ENCODE results near the gene LRRC2. TPM values are rescaled to one million over a fixed set of nuclear protein-coding genes. Genes with fewer than 3 reads are reported as not detected.

Gene LRRC2
- total RNA-seq, 1 experiment from 2014 or later, result 0.26 TPM

DNA sequence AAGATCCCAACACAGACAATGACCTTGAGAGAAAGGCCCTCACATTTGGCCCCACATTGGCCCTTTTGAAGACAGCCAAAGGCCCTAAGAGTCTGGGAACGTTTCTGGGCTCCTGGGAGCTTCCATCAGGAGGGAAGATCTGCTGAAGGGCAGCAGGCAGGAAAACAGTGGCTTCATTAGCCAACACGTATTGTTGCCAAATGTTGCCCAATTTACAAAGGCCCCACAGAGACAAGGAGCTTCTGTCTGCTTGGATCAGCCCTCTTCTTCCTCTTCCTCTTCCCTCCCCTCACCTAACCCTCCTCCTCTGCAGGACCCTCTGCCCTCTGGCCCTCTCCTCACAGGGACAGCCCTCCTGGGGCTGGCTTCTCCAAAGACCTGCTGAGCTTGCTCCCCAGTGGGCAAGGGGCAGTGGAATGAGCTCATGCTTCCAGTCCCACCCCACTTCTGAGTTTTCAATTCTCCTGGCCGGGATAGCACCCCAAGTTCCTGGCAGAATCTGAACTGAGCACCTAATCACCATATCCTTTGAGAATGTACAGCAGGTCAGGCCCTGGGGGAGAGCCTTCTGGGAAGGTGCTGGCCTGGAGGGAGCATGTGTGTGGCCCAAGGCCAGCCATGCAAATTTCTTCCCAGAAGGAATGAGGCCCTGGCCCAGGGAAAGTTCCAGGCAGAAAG lies 96.3 kb downstream of the LRRC2 start:
- Histone ChIP-seq H4K20me1 (ENCODE audit: low read length) (no peaks in the 10 kb centered on the region), H3K9ac (ENCODE audit: low read length) (no peak overlapping the region), H3K4me3 (ENCODE audit: low read length) (no peak overlapping the region), H3K9me2 (replicated peaks; ENCODE audit: low read length) (no peaks in the 10 kb centered on the region), H3K9me3 (ENCODE audit: low read length) (no peaks in the 10 kb centered on the region), H3K4me2 (ENCODE audit: low read length) (no peak overlapping the region), H3K4me1 (ENCODE audit: insufficient read depth, low read length) (no peaks in the 10 kb centered on the region), H3K27me3 (ENCODE audit: low read length) (peaks cover 2% of the 10 kb centered on the region; the same call in 1 of the 2 replicates), H3K36me3 (ENCODE audit: low read depth, low read length) (no peaks in the 10 kb centered on the region), H3K27ac (ENCODE audit: low read length) (no peak overlapping the region), H3K79me2 (ENCODE audit: low read length) (no peaks in the 10 kb centered on the region), H2AFZ (ENCODE audit: low read length) (no peak overlapping the region), H3F3A (ENCODE audit: low read length, unreplicated experiment) (no peaks in the 10 kb centered on the region)
- DNase-seq (no peak), ATAC-seq (no peak)
- ChIA-PET POLR2A (ENCODE audit: unreplicated experiment) (no interaction called here), CTCF (no interaction called here)
- no TSS peak for BruUV-seq (replicated peaks)
- intact Hi-C loops (cut with micrococcal nuclease), result no loop called here
- no peak for TF ChIP-seq CTCF (conservative IDR thresholded peaks at IDR 0.05; ENCODE audit: low read depth, low read length)
- TF ChIP-seq EZH2 (IDR thresholded peaks at IDR 0.05; ENCODE audit: low read length, unreplicated experiment), result no peak
- no peak for TF ChIP-seq EZH2phosphoT487 (IDR thresholded peaks at IDR 0.05; ENCODE audit: borderline replicate concordance, low read length)

DNA sequence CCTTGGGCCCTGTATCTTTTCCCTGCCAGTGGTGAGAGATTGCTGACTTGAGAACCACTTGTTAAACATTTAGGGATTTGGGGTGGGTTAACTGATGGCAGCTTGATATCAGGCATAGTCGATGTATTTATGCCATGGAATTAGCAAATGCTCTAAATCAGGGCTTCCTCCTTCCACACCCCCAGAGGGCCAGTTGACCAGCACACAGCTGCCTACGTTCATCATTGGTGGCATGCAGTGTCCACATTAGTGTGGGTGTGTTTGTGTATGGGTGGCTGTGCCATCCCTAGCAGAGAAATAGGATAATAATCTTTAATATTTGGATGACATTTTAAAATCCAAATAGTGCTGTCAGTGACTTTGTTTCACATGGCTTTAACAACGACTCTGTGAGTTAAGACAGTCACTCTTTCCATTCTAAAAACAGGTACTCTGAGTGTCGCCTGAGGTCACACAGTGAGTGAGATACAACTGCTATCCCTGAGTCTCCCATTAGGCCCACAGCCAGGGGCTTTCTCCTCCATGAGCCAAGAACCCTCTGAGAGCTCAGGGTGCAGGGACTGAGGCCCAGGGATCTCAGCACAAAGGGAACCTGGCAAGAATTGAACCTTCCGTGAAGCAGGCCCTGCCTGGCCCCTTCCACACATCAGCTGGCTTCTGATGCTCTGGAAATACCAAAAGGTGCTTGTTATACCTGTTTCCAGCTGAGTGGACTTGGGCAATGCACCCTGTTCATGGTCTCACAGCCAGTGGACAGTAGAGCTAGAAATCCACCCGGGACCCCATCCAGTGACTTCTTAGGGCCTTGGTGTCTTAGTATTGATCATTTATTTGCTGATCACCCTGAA lies 97.1 kb downstream of the LRRC2 start:
- H3K36me3 ChIP-seq (ENCODE audit: low read depth, low read length), result no peaks in the 10 kb centered on the region
- H3K9me3 ChIP-seq (ENCODE audit: low read length), result no peaks in the 10 kb centered on the region
- no peaks in the 10 kb centered on the region for H3K4me1 ChIP-seq (ENCODE audit: insufficient read depth, low read length)
- DNase-seq (no peak), ATAC-seq (no peak)
- H3K27me3 ChIP-seq (ENCODE audit: low read length), result no peaks in the 10 kb centered on the region
- no peak overlapping the region for H3K9ac ChIP-seq (ENCODE audit: low read length)
- intact Hi-C loops (cut with micrococcal nuclease), result no loop called here
- no peak overlapping the region for H3K4me3 ChIP-seq (ENCODE audit: low read length)
- no peaks in the 10 kb centered on the region for H3K79me2 ChIP-seq (ENCODE audit: low read length)
- POLR2A ChIA-PET (ENCODE audit: unreplicated experiment), result interaction anchor here (0.6 kb wide), 1 partner anchor 82 kb away, joined by 18 read pairs; no protein-coding TSS in a partner anchor
- TF ChIP-seq EZH2phosphoT487 (IDR thresholded peaks at IDR 0.05; ENCODE audit: borderline replicate concordance, low read length) (no peak), EZH2 (IDR thresholded peaks at IDR 0.05; ENCODE audit: low read length, unreplicated experiment) (no peak), CTCF (conservative IDR thresholded peaks at IDR 0.05; ENCODE audit: low read depth, low read length) (no peak)
- H3K27ac ChIP-seq (ENCODE audit: low read length), result no peak overlapping the region
- H2AFZ ChIP-seq (ENCODE audit: low read length), result no peak overlapping the region
- BruUV-seq (replicated peaks), result no TSS peak
- CTCF ChIA-PET, result no interaction called here
- H3K4me2 ChIP-seq (ENCODE audit: low read length), result no peak overlapping the region
- H4K20me1 ChIP-seq (ENCODE audit: low read length), result no peaks in the 10 kb centered on the region
- H3K9me2 ChIP-seq (replicated peaks; ENCODE audit: low read length), result no peaks in the 10 kb centered on the region
- H3F3A ChIP-seq (ENCODE audit: low read length, unreplicated experiment), result no peaks in the 10 kb centered on the region

DNA sequence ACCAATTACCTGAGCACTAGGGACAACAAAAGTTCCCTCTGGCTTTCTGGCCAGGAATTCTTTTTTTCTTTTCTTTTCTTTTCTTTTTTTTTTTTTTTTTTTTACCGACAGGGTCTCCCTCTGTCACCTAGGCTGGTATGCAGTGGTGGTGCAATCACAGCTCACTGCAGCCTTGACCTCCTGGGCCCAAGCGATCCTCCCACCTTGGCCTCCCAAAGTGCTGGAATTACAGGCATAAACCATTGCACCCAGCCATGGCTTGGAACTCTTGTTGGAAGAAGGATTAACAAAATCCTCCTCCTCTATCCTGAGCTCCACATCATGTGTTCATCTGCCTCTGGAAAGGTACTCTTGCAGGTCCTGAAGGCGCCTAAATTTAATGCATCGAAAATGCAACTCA lies 98.5 kb downstream of the LRRC2 start:
- Histone ChIP-seq H4K20me1 (ENCODE audit: low read length) (no peaks in the 10 kb centered on the region), H3K4me1 (ENCODE audit: insufficient read depth, low read length) (peaks cover 6% of the 10 kb centered on the region; the same call in 1 of the 2 replicates), H3K4me3 (ENCODE audit: low read length) (no peak overlapping the region), H3K9me2 (replicated peaks; ENCODE audit: low read length) (no peaks in the 10 kb centered on the region), H3K4me2 (ENCODE audit: low read length) (no peak overlapping the region), H3K9me3 (ENCODE audit: low read length) (no peaks in the 10 kb centered on the region), H3F3A (ENCODE audit: low read length, unreplicated experiment) (no peaks in the 10 kb centered on the region), H3K36me3 (ENCODE audit: low read depth, low read length) (no peaks in the 10 kb centered on the region), H3K9ac (ENCODE audit: low read length) (no peak overlapping the region), H3K27me3 (ENCODE audit: low read length) (no peaks in the 10 kb centered on the region), H3K79me2 (ENCODE audit: low read length) (no peaks in the 10 kb centered on the region), H3K27ac (ENCODE audit: low read length) (no peak overlapping the region), H2AFZ (ENCODE audit: low read length) (no peak overlapping the region)
- no peak for DNase-seq
- ATAC-seq, result no peak
- TF ChIP-seq EZH2 (IDR thresholded peaks at IDR 0.05; ENCODE audit: low read length, unreplicated experiment) (no peak), EZH2phosphoT487 (IDR thresholded peaks at IDR 0.05; ENCODE audit: borderline replicate concordance, low read length) (no peak), CTCF (conservative IDR thresholded peaks at IDR 0.05; ENCODE audit: low read depth, low read length) (no peak)
- POLR2A ChIA-PET (ENCODE audit: unreplicated experiment), result no interaction called here
- CTCF ChIA-PET, result no interaction called here
- BruUV-seq (replicated peaks), result no TSS peak
- intact Hi-C loops (cut with micrococcal nuclease), result no loop called here

Data from PC-3 (cell line).